B cell (primary cell): ENCODE measurements around the gene CEACAM1. TPM values are rescaled to one million over a fixed set of nuclear protein-coding genes. Genes with fewer than 3 reads are reported as not detected.
A peak's percentile ranks its signal among the peaks of the same experiment; 100 is the strongest.

Experiments
- ATAC-seq: fragments of 200-7000 bp; cut with Tn5 transposase; one replicate; pipeline ENCODE4 v1.10.0; 2021; ENCODE audit warnings: low read depth, mild to moderate bottlenecking, moderate number of reproducible peaks, moderate library complexity
- CTCF ChIA-PET: fragments of 350-600 bp; sonication (Branson Sonifier 250); formaldehyde crosslinking; loops from one replicate; lab custom pipeline; 2021; ENCODE audit warnings: antibody characterized with exemption, inconsistent platforms; lab: Charles Lee
- POLR2A ChIA-PET: fragments of 350-600 bp; sonication (Branson Sonifier 250); formaldehyde crosslinking; loops from one replicate; lab custom pipeline; 2021; ENCODE audit warnings: antibody characterized with exemption; lab: Charles Lee
- DNase-seq: peaks from one replicate; pipeline ENCODE4 v3.0.0; 2013
- H2AFZ ChIP-seq: 2 replicates; pipeline ENCODE4 v1.6.1; 2012; ENCODE audit warnings: mild to moderate bottlenecking, low read depth, low read length; ENCODE audit not compliant: insufficient read depth, poor library complexity, severe bottlenecking
- H3K27ac ChIP-seq, 2 donors: 1 replicate in 1 of 2; 2 replicates in 1 of 2; pipeline ENCODE4 v1.5.1; 2012 to 2013; ENCODE audit warnings: low read length in 2 of 2, mild to moderate bottlenecking in 2 of 2, moderate library complexity in 1 of 2
- H3K27me3 ChIP-seq, 4 experiments: fragments of 200-600 bp in 1 of 4; sonication (generic) in 1 of 4; replicated peaks in 1 of 4; 1 replicate in 2 of 4; 2 replicates in 2 of 4; pipeline versions ENCODE4 v1.6.1 to v1.7.0; 2013 to 2016; ENCODE audit warnings: low read length in 3 of 4, mild to moderate bottlenecking in 2 of 4, mixed read lengths in 1 of 4, moderate library complexity in 1 of 4; ENCODE audit not compliant: insufficient read depth in 4 of 4, control insufficient read depth in 3 of 4; ENCODE audit errors: control extremely low read depth in 1 of 4
- H3K36me3 ChIP-seq, 2 experiments: replicated peaks in 1 of 2; 1 replicate in 1 of 2; 2 replicates in 1 of 2; pipeline versions ENCODE4 v1.6.1 to v1.7.1; 2013; ENCODE audit warnings: low read length in 1 of 2; ENCODE audit not compliant: insufficient read depth in 2 of 2, control insufficient read depth in 1 of 2; ENCODE audit errors: control extremely low read depth in 1 of 2, extremely low read depth in 1 of 2
- H3K4me1 ChIP-seq, 2 donors: fragments of 200-600 bp in 1 of 2; sonication (generic) in 1 of 2; 1 replicate in 1 of 2; 2 replicates in 1 of 2; pipeline versions ENCODE4 v1.5.1 to v1.6.1; 2013 to 2017; ENCODE audit warnings: low read length in 2 of 2; ENCODE audit not compliant: control insufficient read depth in 2 of 2, insufficient read depth in 2 of 2
- H3K4me2 ChIP-seq: replicated peaks from 2 replicates; pipeline ENCODE3; 2012; ENCODE audit warnings: mild to moderate bottlenecking, low read depth, low read length; ENCODE audit not compliant: poor library complexity, severe bottlenecking
- H3K4me3 ChIP-seq, 5 experiments: fragments of 200-600 bp in 1 of 5; sonication (generic) in 1 of 5; 1 replicate in 3 of 5; 2 replicates in 2 of 5; pipeline versions ENCODE4 v1.5.1 to v1.7.0; 2011 to 2016; ENCODE audit warnings: low read length in 4 of 5, mild to moderate bottlenecking in 4 of 5, low read depth in 2 of 5, control low read depth in 1 of 5, moderate library complexity in 1 of 5; ENCODE audit not compliant: insufficient read depth in 1 of 5; ENCODE audit errors: control extremely low read depth in 1 of 5, extremely low read depth in 1 of 5
- H3K79me2 ChIP-seq: fragments of 200-600 bp; sonication (generic); one replicate; pipeline ENCODE4 v1.6.0; 2016; ENCODE audit warnings: low read length; ENCODE audit not compliant: control insufficient read depth, insufficient read depth
- H3K9ac ChIP-seq: fragments of 200-600 bp; sonication (generic); 2 replicates; pipeline ENCODE4 v1.6.1; 2017; ENCODE audit warnings: mild to moderate bottlenecking, low read length, moderate library complexity
- H3K9me3 ChIP-seq, 3 donors: one replicate each; pipeline versions ENCODE4 v1.6.1 to v1.7.1; 2013; ENCODE audit warnings: low read length in 2 of 3; ENCODE audit not compliant: control insufficient read depth in 2 of 3, insufficient read depth in 1 of 3; ENCODE audit errors: control extremely low read depth in 1 of 3
- H4K20me1 ChIP-seq: 2 replicates; pipeline ENCODE4 v1.6.0; 2012; ENCODE audit warnings: mild to moderate bottlenecking, low read length; ENCODE audit not compliant: insufficient read depth, control insufficient read depth, poor library complexity, severe bottlenecking
- H3K27ac Mint-ChIP-seq: one replicate; pipeline ENCODE4 v1.8.0; 2021; ENCODE audit warnings: mixed read lengths
- H3K27me3 Mint-ChIP-seq: one replicate; pipeline ENCODE4 v1.8.0; 2021; ENCODE audit warnings: mixed read lengths
- H3K4me1 Mint-ChIP-seq: one replicate; pipeline ENCODE4 v1.8.0; 2021; ENCODE audit warnings: mixed read lengths
- H3K4me3 Mint-ChIP-seq: one replicate; pipeline ENCODE4 v1.8.0; 2021; ENCODE audit warnings: mixed read lengths
- H3K9me3 Mint-ChIP-seq: one replicate; pipeline ENCODE4 v1.8.0; 2022; ENCODE audit warnings: mixed read lengths; ENCODE audit not compliant: insufficient read depth
- EZH2 ChIP-seq: IDR thresholded peaks from 2 replicates; pipeline ENCODE4 v1.6.1; 2012; ENCODE audit warnings: borderline replicate concordance, low read depth, mild to moderate bottlenecking, moderate library complexity, low read length; ENCODE audit not compliant: insufficient read depth, poor library complexity, severe bottlenecking
- WGBS: methylation state at CpG from one replicate; pipeline ENCODE4 v1.1.5; 2013; ENCODE audit warnings: missing lambda C conversion rate; ENCODE audit not compliant: insufficient coverage; 5-methylcytosine and 5-hydroxymethylcytosine counted together
- intact Hi-C: fragments of 100-400 bp; cut with micrococcal nuclease; formaldehyde crosslinking; loops from one replicate; pipeline ENCODE4 v1.10.0; 2022
- polyA plus RNA-seq: library from polyadenylated mRNA; depleted of rRNA; stranded (reverse); fragments of >200 nt; gene quantifications from 2 replicates; pipeline ENCODE4 v1.2.3, GENCODE V29; 2012
- total RNA-seq, 2 donors: library from RNA; stranded (reverse); fragments of 120-200 nt in 1 of 2; gene quantifications; 1 replicate in 1 of 2; 2 replicates in 1 of 2; pipeline versions ENCODE4 v1.2.3 to v1.2.4, GENCODE V29; 2013 to 2022
- TF ChIP-seq, protein P1 (sequence below): fragments of 200-600 bp; IDR thresholded peaks from one replicate; pipeline ENCODE4 v1.8.0; 2022; ENCODE audit warnings: antibody characterized with exemption, mild to moderate bottlenecking

Gene CEACAM1
- total and polyA plus RNA-seq, 2 donors (not counting 1 experiment from before 2014, with no cell fraction given) = 8.8 to 14.6 TPM

DNA sequence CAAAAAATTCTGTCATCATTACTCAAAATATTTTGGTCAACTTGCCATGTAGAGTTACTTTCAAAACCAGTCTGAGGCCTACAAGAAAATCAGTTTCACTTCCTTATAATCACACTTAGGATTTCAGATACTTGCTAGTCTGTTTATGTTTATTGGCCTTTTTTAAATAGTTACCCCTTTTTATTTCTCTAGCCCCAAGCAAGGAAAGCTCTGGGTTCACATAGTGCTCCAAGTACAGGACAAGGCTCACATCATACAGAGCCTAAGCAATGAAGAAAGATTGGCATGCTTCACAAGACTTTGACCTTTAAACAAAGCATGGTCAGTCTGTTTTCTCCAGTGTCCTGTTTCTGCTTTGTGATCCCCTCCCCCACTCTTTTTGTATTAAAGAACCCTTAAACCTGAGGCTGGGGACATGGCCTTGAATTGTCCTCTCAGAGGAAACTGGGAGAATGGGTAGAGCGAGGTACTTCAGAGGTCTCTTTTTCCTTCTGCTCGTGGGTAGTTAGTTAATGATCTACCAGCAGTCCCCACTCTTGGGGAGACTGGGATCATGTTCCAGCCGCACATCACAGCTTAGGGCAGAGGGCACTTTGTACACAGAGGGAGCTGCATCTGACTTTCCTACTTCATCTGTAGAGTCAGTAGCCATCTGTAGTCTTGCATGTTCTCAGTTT is 30.7 kb downstream of the CEACAM1 start:
- TF ChIP-seq EZH2 = no peak
- TF ChIP-seq, protein P1, sequence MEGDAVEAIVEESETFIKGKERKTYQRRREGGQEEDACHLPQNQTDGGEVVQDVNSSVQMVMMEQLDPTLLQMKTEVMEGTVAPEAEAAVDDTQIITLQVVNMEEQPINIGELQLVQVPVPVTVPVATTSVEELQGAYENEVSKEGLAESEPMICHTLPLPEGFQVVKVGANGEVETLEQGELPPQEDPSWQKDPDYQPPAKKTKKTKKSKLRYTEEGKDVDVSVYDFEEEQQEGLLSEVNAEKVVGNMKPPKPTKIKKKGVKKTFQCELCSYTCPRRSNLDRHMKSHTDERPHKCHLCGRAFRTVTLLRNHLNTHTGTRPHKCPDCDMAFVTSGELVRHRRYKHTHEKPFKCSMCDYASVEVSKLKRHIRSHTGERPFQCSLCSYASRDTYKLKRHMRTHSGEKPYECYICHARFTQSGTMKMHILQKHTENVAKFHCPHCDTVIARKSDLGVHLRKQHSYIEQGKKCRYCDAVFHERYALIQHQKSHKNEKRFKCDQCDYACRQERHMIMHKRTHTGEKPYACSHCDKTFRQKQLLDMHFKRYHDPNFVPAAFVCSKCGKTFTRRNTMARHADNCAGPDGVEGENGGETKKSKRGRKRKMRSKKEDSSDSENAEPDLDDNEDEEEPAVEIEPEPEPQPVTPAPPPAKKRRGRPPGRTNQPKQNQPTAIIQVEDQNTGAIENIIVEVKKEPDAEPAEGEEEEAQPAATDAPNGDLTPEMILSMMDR = no peak
- H3K27ac Mint-ChIP-seq = peak overlapping the region; percentile 93
- Histone ChIP-seq H3K9ac (peak overlapping the region; percentile 47), H3K9me3 (no peaks in the 10 kb centered on the region), H4K20me1 (no peaks in the 10 kb centered on the region), H3K36me3 (no peaks in the 10 kb centered on the region), H3K27ac (peak overlapping the region; percentile 56 to 77), H3K4me2 (peak overlapping the region; percentile 62), H3K4me3 (peak overlapping the region in 1 of 5 experiments; percentile 18), H2AFZ (peak overlapping the region; percentile 64), H3K4me1 (peaks cover 27% of the 10 kb centered on the region in 2 donors), H3K79me2 (no peaks in the 10 kb centered on the region), H3K27me3 (no peaks in the 10 kb centered on the region)
- ChIA-PET POLR2A (interaction anchor here (1.4 kb wide), 1 partner anchor 22 kb away, joined by 3 read pairs; no protein-coding TSS in a partner anchor), CTCF (interaction anchor here (1.2 to 4.6 kb wide), 6 partner anchors 10 to 59 kb away, joined by 3 to 29 read pairs (median 4); partner anchors contain the start of gene CEACAM1)
- DNase-seq (peak; percentile 68), ATAC-seq (peak; percentile 73)
- no peaks in the 10 kb centered on the region for H3K9me3 Mint-ChIP-seq
- no peaks in the 10 kb centered on the region for H3K27me3 Mint-ChIP-seq
- peaks cover 30% of the 10 kb centered on the region for H3K4me1 Mint-ChIP-seq
- H3K4me3 Mint-ChIP-seq = peak overlapping the region; percentile 40
- intact Hi-C loops = loop anchor here (1.0 to 5.0 kb wide), 2 partner anchors 31 to 45 kb away; no protein-coding TSS in a partner anchor
- WGBS = 80% methylated on average over 1 of the region's 3 CpGs
